ENCODE data around the gene MICALL1.

The MICALL1 gene

GRCh38 chr22:37990862-37991261, 84.8 kb downstream of the MICALL1 start:
- in situ Hi-C loops (cut with MboI; ENCODE audit: low pct_unique_long_range_greater_than_20kb, low sequenced_read_pairs, unreplicated experiment), result no loop called here
- TF ChIP-seq, protein P1, sequence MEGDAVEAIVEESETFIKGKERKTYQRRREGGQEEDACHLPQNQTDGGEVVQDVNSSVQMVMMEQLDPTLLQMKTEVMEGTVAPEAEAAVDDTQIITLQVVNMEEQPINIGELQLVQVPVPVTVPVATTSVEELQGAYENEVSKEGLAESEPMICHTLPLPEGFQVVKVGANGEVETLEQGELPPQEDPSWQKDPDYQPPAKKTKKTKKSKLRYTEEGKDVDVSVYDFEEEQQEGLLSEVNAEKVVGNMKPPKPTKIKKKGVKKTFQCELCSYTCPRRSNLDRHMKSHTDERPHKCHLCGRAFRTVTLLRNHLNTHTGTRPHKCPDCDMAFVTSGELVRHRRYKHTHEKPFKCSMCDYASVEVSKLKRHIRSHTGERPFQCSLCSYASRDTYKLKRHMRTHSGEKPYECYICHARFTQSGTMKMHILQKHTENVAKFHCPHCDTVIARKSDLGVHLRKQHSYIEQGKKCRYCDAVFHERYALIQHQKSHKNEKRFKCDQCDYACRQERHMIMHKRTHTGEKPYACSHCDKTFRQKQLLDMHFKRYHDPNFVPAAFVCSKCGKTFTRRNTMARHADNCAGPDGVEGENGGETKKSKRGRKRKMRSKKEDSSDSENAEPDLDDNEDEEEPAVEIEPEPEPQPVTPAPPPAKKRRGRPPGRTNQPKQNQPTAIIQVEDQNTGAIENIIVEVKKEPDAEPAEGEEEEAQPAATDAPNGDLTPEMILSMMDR (IDR thresholded peaks at IDR 0.05; ENCODE audit: extremely low read depth, insufficient read depth, missing control alignments), result no peak
- no peak for DNase-seq (ENCODE audit: low spot score)

DNA sequence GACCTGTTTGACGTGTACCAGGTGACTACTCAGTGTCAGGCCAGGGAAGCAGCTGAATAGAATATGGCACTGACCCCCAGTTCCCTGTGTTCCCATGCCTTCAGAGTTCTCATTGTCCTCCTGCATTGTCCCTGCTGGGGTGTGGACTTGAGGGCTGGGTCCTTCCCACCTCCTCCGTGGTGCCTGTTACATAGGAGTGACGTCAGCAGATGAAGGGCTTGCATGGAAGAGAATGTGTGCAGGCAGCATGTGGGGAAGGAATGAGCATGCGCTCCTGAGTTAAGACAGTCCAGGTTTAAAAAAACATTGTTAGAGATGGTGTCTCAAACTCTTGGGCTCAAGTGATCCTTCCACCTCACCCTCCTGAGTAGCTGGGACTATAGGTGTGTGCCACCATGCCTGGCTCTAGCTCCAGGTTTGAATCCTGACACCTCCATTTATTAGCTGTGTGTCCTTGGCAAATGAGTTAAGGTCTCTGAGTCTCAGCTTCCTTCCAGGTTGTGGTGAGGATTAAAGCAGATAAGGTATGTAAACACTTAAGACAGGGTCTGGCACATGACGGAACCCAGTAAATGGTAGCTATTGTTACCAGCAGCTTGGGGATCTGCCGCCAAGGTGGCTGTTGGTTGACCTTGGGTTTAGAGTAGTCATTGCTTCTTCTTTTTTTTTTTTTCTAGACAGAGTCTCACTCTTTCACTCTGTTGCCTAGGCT, 85.8 kb downstream of the MICALL1 start:
- in situ Hi-C loops (cut with MboI; ENCODE audit: low pct_unique_long_range_greater_than_20kb, low sequenced_read_pairs, unreplicated experiment), result no loop called here
- no peak for DNase-seq (ENCODE audit: low spot score)
- TF ChIP-seq, protein P1 (IDR thresholded peaks at IDR 0.05; ENCODE audit: extremely low read depth, insufficient read depth, missing control alignments), result no peak
